ENCODE measurements around the gene VSTM2B.
"Not testable (repeated sequence)": the region's sequence is repeated elsewhere in the genome, so short reads cannot be mapped to it uniquely, and the experiment has no call there.

DNA sequence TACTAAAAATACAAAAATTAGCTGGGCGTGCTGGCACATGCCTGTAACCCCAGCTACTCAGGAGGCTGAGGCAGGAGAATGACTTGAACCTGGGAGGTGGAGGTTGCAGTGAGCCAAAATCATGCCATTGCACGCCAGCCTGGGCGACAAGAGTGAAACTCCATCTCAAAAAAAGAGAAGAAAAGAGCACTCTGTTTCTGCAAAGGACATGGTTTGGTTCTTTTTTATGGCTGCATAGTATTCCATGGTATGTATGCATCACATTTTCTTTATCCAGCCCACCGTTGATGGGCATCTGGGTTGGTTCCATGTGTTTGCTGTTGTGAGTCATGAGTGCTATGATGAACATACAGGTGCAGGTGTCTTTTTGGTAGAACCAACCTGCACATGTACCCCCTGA, 19.7 kb downstream of the VSTM2B start:
- not testable (repeated sequence) for TF ChIP-seq POLR2A (IDR thresholded peaks at IDR 0.05)
- TF ChIP-seq, protein P1, sequence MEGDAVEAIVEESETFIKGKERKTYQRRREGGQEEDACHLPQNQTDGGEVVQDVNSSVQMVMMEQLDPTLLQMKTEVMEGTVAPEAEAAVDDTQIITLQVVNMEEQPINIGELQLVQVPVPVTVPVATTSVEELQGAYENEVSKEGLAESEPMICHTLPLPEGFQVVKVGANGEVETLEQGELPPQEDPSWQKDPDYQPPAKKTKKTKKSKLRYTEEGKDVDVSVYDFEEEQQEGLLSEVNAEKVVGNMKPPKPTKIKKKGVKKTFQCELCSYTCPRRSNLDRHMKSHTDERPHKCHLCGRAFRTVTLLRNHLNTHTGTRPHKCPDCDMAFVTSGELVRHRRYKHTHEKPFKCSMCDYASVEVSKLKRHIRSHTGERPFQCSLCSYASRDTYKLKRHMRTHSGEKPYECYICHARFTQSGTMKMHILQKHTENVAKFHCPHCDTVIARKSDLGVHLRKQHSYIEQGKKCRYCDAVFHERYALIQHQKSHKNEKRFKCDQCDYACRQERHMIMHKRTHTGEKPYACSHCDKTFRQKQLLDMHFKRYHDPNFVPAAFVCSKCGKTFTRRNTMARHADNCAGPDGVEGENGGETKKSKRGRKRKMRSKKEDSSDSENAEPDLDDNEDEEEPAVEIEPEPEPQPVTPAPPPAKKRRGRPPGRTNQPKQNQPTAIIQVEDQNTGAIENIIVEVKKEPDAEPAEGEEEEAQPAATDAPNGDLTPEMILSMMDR (IDR thresholded peaks at IDR 0.05), result not testable (repeated sequence)

Data from uterus (tissue), 2 donors.